Fibroblast of lung (primary cell): ENCODE results near the gene CASKIN1. TPM values are rescaled to one million over a fixed set of nuclear protein-coding genes. Genes with fewer than 3 reads are reported as not detected.

Experiments used
- DNase-seq, 2 donors: peaks; one replicate each; pipeline versions ENCODE4 v3.0.0 to v3.0.0-alpha.2; 2010; ENCODE audit warnings: low read depth in 2 of 2
- H2AFZ ChIP-seq: 2 replicates; pipeline ENCODE4 v1.5.1; 2012; ENCODE audit warnings: low read length, control low read depth, inconsistent platforms
- H3K27ac ChIP-seq: 2 replicates; pipeline ENCODE4 v1.5.1; 2011; ENCODE audit warnings: low read length, control low read depth; ENCODE audit not compliant: insufficient read depth
- H3K27me3 ChIP-seq: 2 replicates; pipeline ENCODE4 v1.5.1; 2011; ENCODE audit warnings: mild to moderate bottlenecking, low read length; ENCODE audit not compliant: control insufficient read depth, insufficient read depth
- H3K36me3 ChIP-seq: 2 replicates; pipeline ENCODE4 v1.5.1; 2011; ENCODE audit warnings: low read length; ENCODE audit not compliant: control insufficient read depth, insufficient read depth
- H3K4me1 ChIP-seq: 2 replicates; pipeline ENCODE4 v1.5.1; 2011; ENCODE audit warnings: low read length; ENCODE audit not compliant: control insufficient read depth, insufficient read depth; ENCODE audit errors: extremely low read depth
- H3K4me2 ChIP-seq: 2 replicates; pipeline ENCODE4 v1.5.1; 2011; ENCODE audit warnings: low read length, control low read depth; ENCODE audit not compliant: insufficient read depth; ENCODE audit errors: extremely low read depth
- H3K4me3 ChIP-seq, 4 experiments: fragments of 200-600 bp in 1 of 4; sonication (generic) in 1 of 4; replicated peaks in 1 of 4; 2 replicates each; pipeline ENCODE4 v1.5.1; 2011 to 2016; ENCODE audit warnings: low read length in 4 of 4, low read depth in 3 of 4, mild to moderate bottlenecking in 3 of 4, control low read depth in 2 of 4, inconsistent platforms in 1 of 4, mixed read lengths in 1 of 4; ENCODE audit not compliant: insufficient read depth in 1 of 4; ENCODE audit errors: control extremely low read depth in 1 of 4
- H3K79me2 ChIP-seq: 2 replicates; pipeline ENCODE4 v1.5.1; 2012; ENCODE audit warnings: mild to moderate bottlenecking, low read length, inconsistent platforms; ENCODE audit not compliant: control insufficient read depth, insufficient read depth
- H3K9ac ChIP-seq: 2 replicates; pipeline ENCODE4 v1.5.1; 2011; ENCODE audit warnings: mild to moderate bottlenecking, low read length, control low read depth; ENCODE audit not compliant: insufficient read depth
- H3K9me3 ChIP-seq: 2 replicates; pipeline ENCODE4 v1.5.1; 2012; ENCODE audit warnings: low read depth, low read length; ENCODE audit not compliant: control insufficient read depth, insufficient read depth
- H4K20me1 ChIP-seq: 2 replicates; pipeline ENCODE4 v1.5.1; 2011; ENCODE audit warnings: low read length; ENCODE audit not compliant: control insufficient read depth, insufficient read depth; ENCODE audit errors: extremely low read depth
- EZH2 ChIP-seq: IDR thresholded peaks from 2 replicates; pipeline ENCODE4 v1.5.1; 2012; ENCODE audit warnings: low read length, control low read depth, mild to moderate bottlenecking; ENCODE audit errors: missing control alignments
- polyA plus RNA-seq, 2 donors: library from polyadenylated mRNA; depleted of rRNA in 1 of 2; stranded (reverse) in 1 of 2; unstranded in 1 of 2; fragments of >200 nt; gene quantifications; 2 replicates each; pipeline ENCODE4 v1.2.1, GENCODE V29; 2011 to 2012; ENCODE audit warnings: missing spikeins in 1 of 2
- total RNA-seq: library from RNA; depleted of rRNA; stranded (reverse); fragments of >200 nt; gene quantifications from 2 replicates; pipeline ENCODE4 v1.2.1, GENCODE V29; 2014
- TF ChIP-seq, protein P1 (sequence below), 2 donors: IDR thresholded peaks in 1 of 2; conservative IDR thresholded peaks in 1 of 2; 1 replicate in 1 of 2; 2 replicates in 1 of 2; pipeline ENCODE4 v1.5.1; 2011 to 2012; ENCODE audit warnings: low read length in 2 of 2, control low read depth in 1 of 2, inconsistent platforms in 1 of 2, low read depth in 1 of 2, mild to moderate bottlenecking in 1 of 2

Gene CASKIN1
- total and polyA plus RNA-seq, 2 donors (not counting 1 experiment from before 2014, with no cell fraction given), result 0.01 to 0.17 TPM

DNA sequence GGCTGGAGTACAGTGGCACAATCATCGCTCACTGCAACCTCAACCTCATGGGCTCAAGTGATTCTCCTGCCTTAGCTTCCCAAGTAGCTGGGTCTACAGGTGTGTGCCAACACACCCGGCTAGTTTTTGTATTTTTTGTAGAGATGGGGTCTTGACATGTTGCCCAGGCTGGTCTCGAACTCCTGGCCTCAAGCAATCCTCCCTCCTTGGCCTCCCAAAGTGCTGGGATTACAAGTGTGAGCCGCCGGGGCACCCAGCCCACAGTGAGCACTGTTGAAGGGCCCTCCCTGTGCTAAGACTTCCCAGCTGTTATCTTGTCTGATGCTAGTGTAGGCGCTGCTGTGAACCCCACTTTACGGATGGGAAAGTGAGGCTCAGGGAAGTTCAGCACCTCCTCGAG is 8.0 kb downstream of the CASKIN1 start:
- Histone ChIP-seq H3K27me3 (no peaks in the 10 kb centered on the region), H3K36me3 (no peaks in the 10 kb centered on the region), H3K4me3 (no peak overlapping the region), H3K4me1 (no peaks in the 10 kb centered on the region), H3K4me2 (no peak overlapping the region), H4K20me1 (no peaks in the 10 kb centered on the region), H2AFZ (no peak overlapping the region), H3K27ac (no peak overlapping the region), H3K9ac (no peak overlapping the region), H3K79me2 (no peaks in the 10 kb centered on the region), H3K9me3 (no peaks in the 10 kb centered on the region)
- TF ChIP-seq, protein P1, sequence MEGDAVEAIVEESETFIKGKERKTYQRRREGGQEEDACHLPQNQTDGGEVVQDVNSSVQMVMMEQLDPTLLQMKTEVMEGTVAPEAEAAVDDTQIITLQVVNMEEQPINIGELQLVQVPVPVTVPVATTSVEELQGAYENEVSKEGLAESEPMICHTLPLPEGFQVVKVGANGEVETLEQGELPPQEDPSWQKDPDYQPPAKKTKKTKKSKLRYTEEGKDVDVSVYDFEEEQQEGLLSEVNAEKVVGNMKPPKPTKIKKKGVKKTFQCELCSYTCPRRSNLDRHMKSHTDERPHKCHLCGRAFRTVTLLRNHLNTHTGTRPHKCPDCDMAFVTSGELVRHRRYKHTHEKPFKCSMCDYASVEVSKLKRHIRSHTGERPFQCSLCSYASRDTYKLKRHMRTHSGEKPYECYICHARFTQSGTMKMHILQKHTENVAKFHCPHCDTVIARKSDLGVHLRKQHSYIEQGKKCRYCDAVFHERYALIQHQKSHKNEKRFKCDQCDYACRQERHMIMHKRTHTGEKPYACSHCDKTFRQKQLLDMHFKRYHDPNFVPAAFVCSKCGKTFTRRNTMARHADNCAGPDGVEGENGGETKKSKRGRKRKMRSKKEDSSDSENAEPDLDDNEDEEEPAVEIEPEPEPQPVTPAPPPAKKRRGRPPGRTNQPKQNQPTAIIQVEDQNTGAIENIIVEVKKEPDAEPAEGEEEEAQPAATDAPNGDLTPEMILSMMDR (conservative IDR thresholded peaks at IDR 0.05 in 1 of 2, IDR thresholded peaks at IDR 0.05 in 1 of 2; ENCODE audit: low read depth in 1 of 2, low read length in 2 of 2), result no peak
- TF ChIP-seq EZH2, result no peak
- no peak for DNase-seq

DNA sequence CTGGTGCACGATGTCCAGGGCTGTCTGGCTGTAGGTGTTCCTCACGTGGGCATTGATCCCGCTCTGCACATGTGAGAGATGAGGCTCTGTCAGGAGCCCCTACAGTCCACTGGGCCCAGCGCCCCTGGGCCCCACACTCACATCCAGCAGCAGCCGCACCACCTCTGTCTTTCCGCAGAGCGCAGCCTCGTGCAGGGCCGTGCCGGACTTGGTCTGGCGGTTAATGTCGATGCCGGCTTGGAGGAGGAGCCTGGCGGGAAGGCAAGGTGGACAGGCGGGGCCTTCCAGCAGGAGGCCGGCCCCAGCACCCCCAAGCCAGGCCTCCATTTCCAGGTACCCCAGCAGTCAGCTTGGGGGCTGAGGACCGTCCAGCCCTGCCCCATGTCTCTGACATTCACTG is 9.2 kb downstream of the CASKIN1 start:
- no peak for DNase-seq
- Histone ChIP-seq H3K4me1 (no peaks in the 10 kb centered on the region), H3K4me3 (no peak overlapping the region), H3K79me2 (no peaks in the 10 kb centered on the region), H3K36me3 (no peaks in the 10 kb centered on the region), H3K27me3 (no peaks in the 10 kb centered on the region), H3K27ac (no peak overlapping the region), H3K9me3 (no peaks in the 10 kb centered on the region), H4K20me1 (no peaks in the 10 kb centered on the region), H3K9ac (no peak overlapping the region), H3K4me2 (no peak overlapping the region), H2AFZ (no peak overlapping the region)
- TF ChIP-seq, protein P1 (conservative IDR thresholded peaks at IDR 0.05 in 1 of 2, IDR thresholded peaks at IDR 0.05 in 1 of 2; ENCODE audit: low read depth in 1 of 2, low read length in 2 of 2), result no peak
- no peak for TF ChIP-seq EZH2

DNA sequence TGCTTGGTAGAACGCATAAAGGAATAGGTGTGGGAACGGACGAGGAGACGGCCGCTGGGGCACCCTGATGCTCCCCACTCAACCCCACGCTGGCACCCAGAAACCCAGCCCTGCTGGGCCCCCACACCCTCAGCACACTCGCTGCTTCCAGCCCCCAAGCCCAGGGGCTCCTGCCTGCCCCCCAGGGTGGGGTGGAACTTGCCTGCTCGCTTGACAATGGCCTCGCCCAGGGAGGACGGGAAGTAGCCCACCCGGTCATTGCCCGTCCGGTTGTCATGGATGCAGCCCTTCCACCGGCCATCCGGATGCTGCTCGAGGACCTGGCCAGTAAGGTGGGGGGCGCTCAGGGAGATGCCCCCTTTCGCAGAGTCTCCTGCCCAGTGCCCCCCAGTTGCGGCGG is 9.9 kb downstream of the CASKIN1 start:
- no peak for DNase-seq
- H2AFZ ChIP-seq, result no peak overlapping the region
- no peak overlapping the region for H3K4me3 ChIP-seq
- no peaks in the 10 kb centered on the region for H3K79me2 ChIP-seq
- no peak overlapping the region for H3K27ac ChIP-seq
- H3K4me1 ChIP-seq, result no peaks in the 10 kb centered on the region
- no peaks in the 10 kb centered on the region for H3K27me3 ChIP-seq
- no peaks in the 10 kb centered on the region for H3K36me3 ChIP-seq
- H3K9me3 ChIP-seq, result no peaks in the 10 kb centered on the region
- H4K20me1 ChIP-seq, result no peaks in the 10 kb centered on the region
- no peak overlapping the region for H3K9ac ChIP-seq
- no peak overlapping the region for H3K4me2 ChIP-seq
- no peak for TF ChIP-seq EZH2
- TF ChIP-seq, protein P1 (conservative IDR thresholded peaks at IDR 0.05 in 1 of 2, IDR thresholded peaks at IDR 0.05 in 1 of 2; ENCODE audit: low read depth in 1 of 2, low read length in 2 of 2), result no peak
